Stimulated activated CD8-positive, alpha-beta memory T cell treated with anti-CD3 and anti-CD28 coated beads, Interleukin-12 subunit alpha, Interleukin-12 subunit beta, amount 100 ng/mL, for 4 hours (primary cell): Measurements from ENCODE around the gene PGLYRP4.

Experiments
- DNase-seq: peaks from one replicate; pipeline ENCODE4 v3.0.0-alpha.2; 2020; ENCODE audit warnings: low read depth

PGLYRP4 gene

DNA sequence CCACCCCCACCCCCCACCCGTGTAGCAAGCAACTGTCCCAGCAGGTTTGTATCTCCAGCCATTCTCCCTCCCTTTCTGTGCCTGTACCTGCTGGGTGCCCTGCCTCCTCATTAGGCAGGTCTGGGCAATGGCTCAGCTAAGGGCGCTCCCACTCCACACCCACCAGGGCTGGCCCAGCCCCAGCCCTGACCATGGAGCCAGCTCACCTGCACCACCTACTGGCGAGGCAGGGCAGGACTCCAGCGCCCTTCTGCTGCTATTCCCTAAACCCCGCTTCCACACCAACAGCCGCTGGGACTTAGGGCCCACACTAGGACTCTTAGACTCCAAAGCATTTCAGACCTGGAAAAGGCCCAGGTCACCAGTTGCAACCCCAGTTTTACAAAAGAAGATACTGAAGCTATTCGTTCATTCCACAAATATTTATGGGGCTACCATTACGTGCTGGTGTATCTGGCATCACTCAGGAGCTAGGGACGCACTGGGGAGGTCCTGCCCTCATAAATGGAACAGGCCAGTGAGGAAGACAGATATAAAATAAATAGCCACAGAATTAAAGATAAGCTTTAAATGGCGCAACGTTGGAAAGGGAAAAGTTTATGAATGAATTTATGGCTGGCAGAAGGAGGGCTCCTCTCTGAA is 59.9 kb downstream of the PGLYRP4 start:
- DNase-seq, result no peak
